ENCODE data around the gene MEOX1.

MEOX1 gene

DNA sequence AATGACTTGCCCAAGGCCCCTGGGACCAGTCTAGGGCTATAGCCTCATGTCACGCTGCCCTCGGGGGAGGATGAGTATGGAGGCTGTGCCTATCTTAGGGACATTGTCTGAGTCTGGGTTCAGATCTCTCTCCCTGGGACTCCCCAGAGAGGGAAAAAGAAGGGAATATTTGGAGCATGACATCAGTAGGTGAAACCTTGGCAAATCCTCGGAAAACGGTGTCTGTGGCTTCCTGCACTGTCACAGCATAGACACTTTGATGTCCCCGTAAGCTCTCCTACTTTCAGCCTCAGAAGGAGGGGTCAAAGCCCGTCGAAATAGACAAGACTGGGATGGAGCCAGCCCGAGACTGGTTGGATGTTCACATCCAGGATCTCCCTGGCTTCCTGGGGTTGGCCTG, 11.3 kb downstream of the MEOX1 start:
- peaks cover 27% of the 10 kb centered on the region for H3K27me3 Mint-ChIP-seq
- no peak overlapping the region for H3K4me3 Mint-ChIP-seq
- peaks cover 3% of the 10 kb centered on the region for H3K4me1 Mint-ChIP-seq (ENCODE audit: low read depth)
- no peak for DNase-seq
- no peaks in the 10 kb centered on the region for H3K9me3 Mint-ChIP-seq
- H3K27ac Mint-ChIP-seq: no peak overlapping the region
- no peaks in the 10 kb centered on the region for H3K36me3 Mint-ChIP-seq (ENCODE audit: low read depth)

DNA sequence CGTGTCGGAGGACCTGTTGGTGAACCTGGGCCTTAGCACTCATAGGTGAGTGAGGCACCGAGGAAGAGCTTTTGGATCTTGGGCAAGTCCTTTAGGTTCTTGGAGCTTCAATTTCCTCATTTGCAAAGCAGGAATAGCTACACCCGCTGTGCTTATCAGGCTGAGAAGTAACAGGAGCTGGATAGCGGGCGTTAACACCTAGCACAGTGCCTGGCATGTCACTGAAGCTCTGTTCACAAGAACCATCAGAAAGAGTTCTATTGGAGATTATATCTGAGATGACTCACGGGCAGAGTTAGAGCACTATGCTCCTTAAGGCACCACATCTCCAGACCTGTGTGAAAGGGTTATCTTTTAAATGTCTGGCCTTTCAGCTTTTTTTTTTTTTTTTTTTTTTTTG, 12.8 kb downstream of the MEOX1 start:
- no peaks in the 10 kb centered on the region for H3K9me3 Mint-ChIP-seq

DNA sequence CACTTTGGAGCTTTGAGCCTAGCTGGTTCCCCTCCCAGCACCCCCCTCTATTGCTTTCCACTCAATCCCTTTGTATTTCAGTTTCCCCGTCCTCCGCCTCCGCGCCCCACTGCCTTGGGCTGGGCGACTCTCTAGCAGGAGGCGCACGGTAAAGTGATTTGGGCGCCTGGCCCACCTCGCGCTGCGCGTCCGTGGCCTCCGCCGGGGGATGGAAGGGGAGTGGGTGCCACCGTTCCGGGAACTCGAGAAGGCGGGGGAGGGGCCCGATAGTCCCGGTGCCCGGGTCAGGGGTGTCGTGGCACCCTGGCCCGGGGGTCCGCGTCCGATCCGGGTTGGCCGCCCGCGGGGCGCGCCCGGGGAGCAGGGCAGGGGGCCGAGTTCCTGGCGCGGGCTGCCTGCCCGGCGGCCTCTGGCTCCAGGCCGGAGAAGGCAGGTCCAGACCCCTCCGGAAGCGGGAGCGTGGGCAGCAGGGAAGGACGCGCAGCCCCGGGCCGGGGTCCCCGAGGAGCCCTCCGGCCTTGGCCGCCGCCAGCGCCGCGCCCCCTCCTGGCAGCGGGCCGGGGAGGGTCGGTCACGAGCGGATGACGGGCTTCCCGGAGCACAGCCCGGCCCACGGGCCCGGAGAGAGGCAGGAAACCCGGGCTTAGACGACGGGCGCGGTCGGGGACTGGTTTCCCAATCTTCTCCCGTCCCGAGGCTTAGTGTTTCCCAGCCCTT, 15.8 kb downstream of the MEOX1 start:
- Mint-ChIP-seq H3K36me3 (ENCODE audit: low read depth) (no peaks in the 10 kb centered on the region), H3K4me3 (no peak overlapping the region), H3K27ac (no peak overlapping the region), H3K4me1 (ENCODE audit: low read depth) (peaks cover 10% of the 10 kb centered on the region), H3K9me3 (no peaks in the 10 kb centered on the region), H3K27me3 (peaks cover 39% of the 10 kb centered on the region)
- DNase-seq: peak; percentile 47

More for the DNA sequence above, 12.8 kb downstream of the MEOX1 start:
- peaks cover 39% of the 10 kb centered on the region for H3K27me3 Mint-ChIP-seq
- H3K27ac Mint-ChIP-seq: no peak overlapping the region
- no peak overlapping the region for H3K4me3 Mint-ChIP-seq
- H3K36me3 Mint-ChIP-seq (ENCODE audit: low read depth): no peaks in the 10 kb centered on the region
- H3K4me1 Mint-ChIP-seq (ENCODE audit: low read depth): peaks cover 3% of the 10 kb centered on the region
- DNase-seq: no peak

DNA sequence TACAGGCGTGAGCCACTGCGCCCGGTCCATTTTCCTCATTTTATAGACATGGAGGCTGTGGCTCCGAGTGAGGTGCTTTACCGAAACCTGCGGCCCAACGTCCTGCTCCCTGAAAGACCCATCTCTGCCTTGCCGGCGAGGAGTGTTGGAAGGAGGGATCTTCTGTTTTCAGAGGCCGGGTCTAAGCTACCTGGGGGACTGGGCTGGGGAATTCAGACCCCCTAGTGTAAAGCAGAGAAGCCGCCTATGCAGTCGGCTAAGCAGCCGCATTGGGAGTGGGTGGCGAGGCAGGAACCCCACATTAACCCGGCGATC, 16.3 kb downstream of the MEOX1 start:
- Mint-ChIP-seq H3K27me3 (peaks cover 39% of the 10 kb centered on the region), H3K4me1 (ENCODE audit: low read depth) (peaks cover 12% of the 10 kb centered on the region), H3K9me3 (no peaks in the 10 kb centered on the region), H3K4me3 (no peak overlapping the region), H3K27ac (no peak overlapping the region), H3K36me3 (ENCODE audit: low read depth) (no peaks in the 10 kb centered on the region)
- DNase-seq: no peak

DNA sequence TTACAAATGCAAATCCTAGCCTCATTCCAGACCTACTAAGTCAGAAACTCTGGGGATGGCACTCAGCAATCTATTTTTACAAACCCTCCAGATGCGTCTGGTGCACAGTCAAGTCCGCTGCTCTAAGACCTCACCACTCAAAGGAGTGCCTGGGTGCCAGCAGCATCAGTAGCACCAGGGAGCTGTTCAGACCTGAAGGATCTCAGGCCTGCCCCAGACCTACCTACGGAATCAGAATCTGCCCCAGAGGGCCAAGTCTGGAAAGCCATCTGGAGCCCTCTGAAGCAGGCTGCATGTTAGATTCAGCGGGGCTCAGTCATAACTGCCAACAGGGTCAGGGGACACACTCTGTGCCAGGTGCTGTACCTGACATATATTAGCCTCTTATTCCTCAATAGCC, 17.6 kb downstream of the MEOX1 start:
- H3K36me3 Mint-ChIP-seq (ENCODE audit: low read depth): no peaks in the 10 kb centered on the region
- peaks cover 39% of the 10 kb centered on the region for H3K27me3 Mint-ChIP-seq
- DNase-seq: no peak
- H3K9me3 Mint-ChIP-seq: no peaks in the 10 kb centered on the region
- peaks cover 13% of the 10 kb centered on the region for H3K4me1 Mint-ChIP-seq (ENCODE audit: low read depth)
- no peak overlapping the region for H3K27ac Mint-ChIP-seq
- H3K4me3 Mint-ChIP-seq: no peak overlapping the region

DNA sequence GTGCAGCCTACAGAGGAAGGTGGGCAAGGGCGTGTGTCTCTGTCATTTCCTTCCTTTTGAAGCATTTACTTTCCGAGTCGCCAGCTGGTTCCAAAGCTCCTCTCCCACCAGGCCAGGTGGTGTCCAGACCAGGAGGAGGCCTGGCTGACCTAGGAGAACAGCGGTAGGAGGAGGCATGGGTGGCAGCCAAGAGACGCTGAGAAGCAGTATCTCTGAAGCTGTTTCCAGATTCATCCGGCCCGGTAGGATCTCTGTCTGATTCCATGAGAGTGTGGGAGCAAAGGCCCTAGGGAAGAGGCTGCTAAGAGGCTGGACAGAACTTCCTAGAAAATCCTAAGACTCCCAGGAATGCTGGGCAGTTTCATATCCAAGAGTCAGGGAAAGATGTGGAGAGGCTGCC, 20.3 kb downstream of the MEOX1 start:
- Mint-ChIP-seq H3K9me3 (no peaks in the 10 kb centered on the region), H3K4me3 (no peak overlapping the region), H3K4me1 (ENCODE audit: low read depth) (peaks cover 11% of the 10 kb centered on the region), H3K36me3 (ENCODE audit: low read depth) (no peaks in the 10 kb centered on the region), H3K27me3 (peaks cover 17% of the 10 kb centered on the region), H3K27ac (no peak overlapping the region)
- DNase-seq: no peak

DNA sequence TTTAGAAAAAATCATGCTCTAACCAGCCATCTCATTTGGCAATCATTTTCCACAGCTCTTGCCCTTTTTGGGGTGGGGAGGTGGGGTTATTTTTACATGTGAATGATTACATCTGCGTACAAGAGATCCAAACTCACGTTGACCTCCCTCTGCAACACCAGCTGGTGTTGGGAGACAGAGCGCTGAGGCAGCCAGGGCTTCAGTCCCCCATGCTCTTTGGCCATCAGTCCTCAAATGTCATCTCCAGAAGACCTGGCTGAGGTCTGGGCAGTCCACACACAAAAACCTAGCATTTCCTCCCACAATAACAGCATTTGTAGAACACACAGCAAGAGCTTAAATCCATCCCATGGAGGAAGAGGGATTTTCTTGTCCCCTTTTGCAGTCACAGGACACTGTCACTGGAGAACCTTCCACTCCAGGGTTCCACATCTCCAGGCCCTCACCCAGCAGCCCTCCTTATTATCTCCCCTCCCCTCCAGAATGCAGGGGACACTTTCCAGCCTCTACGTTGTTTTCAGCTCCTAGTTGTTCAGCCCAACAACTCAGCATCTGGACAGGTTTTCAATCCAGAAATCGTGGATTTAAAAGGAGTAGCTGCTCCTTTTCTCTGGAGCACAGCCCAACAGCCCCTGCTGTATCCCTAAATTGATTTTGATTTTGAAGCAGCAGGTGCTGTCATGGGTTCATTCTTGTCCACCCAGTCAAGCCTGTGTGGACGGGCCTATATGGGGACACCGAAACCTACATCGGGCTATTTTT, 21.1 kb downstream of the MEOX1 start:
- H3K4me1 Mint-ChIP-seq (ENCODE audit: low read depth): peaks cover 10% of the 10 kb centered on the region
- H3K27ac Mint-ChIP-seq: no peak overlapping the region
- no peaks in the 10 kb centered on the region for H3K9me3 Mint-ChIP-seq
- peaks cover 14% of the 10 kb centered on the region for H3K27me3 Mint-ChIP-seq
- no peak overlapping the region for H3K4me3 Mint-ChIP-seq
- DNase-seq: no peak
- H3K36me3 Mint-ChIP-seq (ENCODE audit: low read depth): no peaks in the 10 kb centered on the region

DNA sequence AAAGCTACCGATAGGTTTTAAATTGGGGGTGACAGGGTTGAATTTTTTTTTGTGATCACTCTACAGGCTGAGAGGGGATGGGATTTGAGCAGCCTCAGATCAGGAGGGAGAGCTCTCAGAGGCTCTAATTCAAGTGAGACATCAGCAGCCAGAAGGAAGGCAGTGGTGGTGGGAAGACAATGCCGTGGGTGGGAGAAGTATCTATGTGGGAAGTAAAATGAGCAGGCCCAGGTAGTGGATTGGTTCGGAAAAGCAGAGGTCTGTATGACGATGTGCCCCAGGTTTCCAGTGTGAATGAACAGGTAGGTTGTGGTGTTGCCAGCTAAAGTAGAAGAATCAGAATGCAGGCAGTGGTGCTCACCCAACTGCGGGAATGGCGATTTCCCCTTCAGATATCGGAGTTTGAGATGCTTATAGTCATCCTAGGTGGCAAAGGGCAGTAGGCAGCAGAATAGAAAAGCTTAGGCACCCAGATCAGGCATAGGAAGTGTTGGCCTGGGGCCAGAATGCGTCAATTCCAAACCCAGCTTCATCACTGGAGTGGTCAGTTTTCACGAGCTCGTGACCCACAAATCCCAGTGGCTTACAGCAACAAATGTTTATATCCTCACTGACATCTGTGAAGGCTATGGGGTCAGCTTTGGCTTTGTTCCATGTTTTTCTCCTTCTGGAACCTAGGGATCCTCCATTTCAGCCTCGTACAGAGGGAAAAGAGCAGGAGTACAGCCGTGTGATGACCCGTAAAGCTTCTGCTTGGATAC, 24.0 kb downstream of the MEOX1 start:
- Mint-ChIP-seq H3K36me3 (ENCODE audit: low read depth) (no peaks in the 10 kb centered on the region), H3K27ac (no peak overlapping the region), H3K4me3 (no peak overlapping the region), H3K4me1 (ENCODE audit: low read depth) (peaks cover 10% of the 10 kb centered on the region), H3K27me3 (no peaks in the 10 kb centered on the region), H3K9me3 (no peaks in the 10 kb centered on the region)
- no peak for DNase-seq

DNA sequence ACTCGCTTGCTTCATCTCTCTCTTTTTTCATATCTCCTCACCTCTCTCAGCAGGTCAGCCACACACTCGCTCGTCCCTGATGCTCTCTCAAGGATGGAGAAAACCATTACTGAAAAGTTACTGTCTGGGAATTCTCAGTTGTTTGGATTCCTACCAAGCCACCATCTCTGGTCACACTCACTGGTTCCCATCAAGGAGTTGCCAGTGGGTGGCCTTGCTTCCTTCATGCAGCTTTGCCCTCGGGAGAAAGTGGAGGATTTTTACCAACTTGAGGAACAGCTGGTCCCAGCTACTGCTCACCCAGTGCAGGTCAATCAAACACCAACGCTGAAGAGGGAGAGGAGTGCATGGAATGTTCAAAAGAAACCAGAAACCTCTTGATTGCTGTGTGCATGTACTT, 25.3 kb downstream of the MEOX1 start:
- Mint-ChIP-seq H3K27ac (no peak overlapping the region), H3K27me3 (no peaks in the 10 kb centered on the region), H3K9me3 (no peaks in the 10 kb centered on the region), H3K36me3 (ENCODE audit: low read depth) (no peaks in the 10 kb centered on the region), H3K4me3 (no peak overlapping the region), H3K4me1 (ENCODE audit: low read depth) (peaks cover 7% of the 10 kb centered on the region)
- no peak for DNase-seq

DNA sequence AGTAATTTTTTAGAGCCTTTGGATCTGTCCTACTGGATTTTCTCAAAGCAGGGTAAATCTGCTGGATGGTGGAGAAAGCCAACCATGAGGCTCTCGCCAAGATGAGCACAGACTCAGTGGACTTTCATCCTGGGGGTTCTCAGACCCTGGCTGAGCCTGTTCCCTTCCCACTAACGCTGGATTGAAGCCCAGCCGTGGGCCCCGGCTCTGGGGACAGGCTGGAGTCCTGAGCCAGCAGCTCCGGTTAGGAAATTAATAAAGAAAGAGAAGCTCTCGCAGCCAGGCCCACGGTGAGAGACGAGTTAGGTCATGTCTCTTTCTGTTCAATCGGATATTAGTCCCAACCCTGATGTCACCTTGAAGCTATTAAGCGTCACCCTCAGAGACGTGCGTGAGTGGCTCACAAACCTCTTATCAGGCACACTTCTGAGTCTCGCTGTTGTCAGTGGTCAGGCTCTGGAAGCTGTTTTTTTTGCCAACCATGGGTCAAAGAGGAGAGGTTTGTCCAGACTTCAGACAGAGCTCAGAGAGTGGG, 27.1 kb downstream of the MEOX1 start:
- DNase-seq: no peak
- Mint-ChIP-seq H3K27ac (no peak overlapping the region), H3K9me3 (no peaks in the 10 kb centered on the region), H3K4me1 (ENCODE audit: low read depth) (no peaks in the 10 kb centered on the region), H3K4me3 (no peak overlapping the region), H3K36me3 (ENCODE audit: low read depth) (no peaks in the 10 kb centered on the region), H3K27me3 (peaks cover 3% of the 10 kb centered on the region)

DNA sequence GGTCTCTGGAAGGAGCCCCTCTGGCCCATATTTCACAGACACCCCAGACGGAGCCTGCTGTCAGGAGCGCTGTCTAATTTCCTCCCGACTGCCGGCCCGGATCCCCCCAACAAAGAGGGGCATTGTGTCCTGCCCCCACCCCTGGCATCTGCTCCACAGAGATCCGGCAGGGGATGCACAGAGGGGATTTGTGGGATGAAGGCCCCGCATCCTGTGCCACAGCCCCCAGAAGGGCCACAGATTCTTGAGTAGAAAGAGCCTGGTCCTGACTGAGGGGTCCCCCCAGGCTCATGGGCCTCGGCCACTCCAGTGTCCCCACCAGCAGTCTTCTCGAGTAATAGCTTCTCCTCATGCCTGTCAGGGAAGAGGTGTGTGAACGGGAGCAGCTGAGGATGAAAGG, 29.5 kb downstream of the MEOX1 start:
- Mint-ChIP-seq H3K9me3 (no peaks in the 10 kb centered on the region), H3K4me3 (no peak overlapping the region), H3K4me1 (ENCODE audit: low read depth) (peaks cover 1% of the 10 kb centered on the region), H3K36me3 (ENCODE audit: low read depth) (no peaks in the 10 kb centered on the region), H3K27ac (no peak overlapping the region), H3K27me3 (peaks cover 16% of the 10 kb centered on the region)
- DNase-seq: no peak

DNA sequence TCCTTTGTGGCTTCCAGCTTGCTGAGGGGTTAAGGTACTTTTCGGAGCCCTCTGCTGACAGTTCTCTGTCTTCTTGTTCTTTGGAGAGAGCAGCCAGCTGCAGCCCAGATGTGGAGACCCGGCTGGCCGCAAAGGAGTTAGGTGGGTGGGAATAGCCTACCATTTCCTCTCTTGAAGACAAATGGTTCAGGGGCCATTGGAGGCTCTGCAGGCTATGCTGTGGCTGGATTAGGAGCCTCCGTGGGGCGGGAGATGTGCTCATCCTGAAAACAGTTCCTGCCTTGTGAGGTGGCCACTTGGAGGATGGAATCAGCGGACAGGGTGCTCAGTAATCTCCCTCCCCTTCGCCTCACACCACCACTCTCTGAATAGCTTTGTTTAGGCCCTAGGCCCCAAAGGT, 30.3 kb downstream of the MEOX1 start:
- Mint-ChIP-seq H3K27me3 (peaks cover 16% of the 10 kb centered on the region), H3K36me3 (ENCODE audit: low read depth) (no peaks in the 10 kb centered on the region), H3K9me3 (no peaks in the 10 kb centered on the region), H3K4me1 (ENCODE audit: low read depth) (peaks cover 1% of the 10 kb centered on the region), H3K27ac (no peak overlapping the region), H3K4me3 (no peak overlapping the region)
- DNase-seq: no peak

DNA sequence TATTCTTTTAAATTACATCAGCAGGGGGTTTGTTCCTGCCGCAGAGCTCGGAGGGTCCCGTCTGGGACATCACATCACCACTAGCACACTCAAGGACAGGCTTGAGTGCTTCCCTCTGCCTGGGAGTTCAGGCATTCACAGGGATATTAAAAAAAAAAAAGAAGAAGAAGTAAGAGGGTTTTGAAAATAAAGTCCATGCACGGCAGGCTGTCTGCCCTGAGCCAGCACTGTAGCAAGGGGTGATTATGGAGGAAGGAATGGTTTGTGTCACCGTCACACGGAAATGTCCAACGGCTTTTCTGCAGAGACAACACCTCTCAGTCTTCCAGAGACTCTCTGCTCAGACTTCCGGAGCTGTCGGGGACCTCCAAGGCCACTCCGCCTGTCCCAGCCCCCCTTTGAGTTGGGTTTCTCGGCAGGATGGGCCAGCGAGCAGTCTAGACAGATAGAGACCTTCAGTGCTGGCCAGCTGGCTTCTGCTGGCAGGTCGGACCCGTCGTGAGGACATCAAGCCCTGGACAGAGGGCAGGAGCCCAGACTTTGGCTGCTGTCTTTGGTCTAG, 33.6 kb downstream of the MEOX1 start:
- no peak overlapping the region for H3K27ac Mint-ChIP-seq
- no peak for DNase-seq
- no peaks in the 10 kb centered on the region for H3K36me3 Mint-ChIP-seq (ENCODE audit: low read depth)
- H3K27me3 Mint-ChIP-seq: peaks cover 21% of the 10 kb centered on the region
- H3K4me3 Mint-ChIP-seq: no peak overlapping the region
- peaks cover 1% of the 10 kb centered on the region for H3K4me1 Mint-ChIP-seq (ENCODE audit: low read depth)
- no peaks in the 10 kb centered on the region for H3K9me3 Mint-ChIP-seq

DNA sequence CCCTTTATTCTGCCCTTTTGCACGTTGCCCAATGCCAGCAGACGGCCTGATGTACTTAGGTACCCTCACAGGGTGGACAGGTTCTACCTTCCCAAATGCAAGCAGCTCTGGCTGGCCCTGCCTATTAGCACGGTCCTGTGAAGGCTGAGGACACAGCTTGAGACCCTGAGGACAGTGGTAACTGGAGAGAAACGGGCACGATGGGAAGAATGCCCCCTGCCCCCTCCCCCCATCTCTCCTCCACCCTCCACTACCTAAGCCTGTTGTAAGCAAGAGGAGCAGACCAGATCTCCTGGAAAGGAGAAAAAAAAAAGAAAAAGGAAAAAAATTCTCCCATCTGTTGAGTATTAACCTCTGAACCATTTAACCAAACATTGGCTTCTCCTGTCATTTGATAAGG, 34.1 kb downstream of the MEOX1 start:
- Mint-ChIP-seq H3K4me1 (ENCODE audit: low read depth) (peaks cover 1% of the 10 kb centered on the region), H3K27me3 (peaks cover 23% of the 10 kb centered on the region), H3K27ac (no peak overlapping the region)

More for the DNA sequence above, 34.1 kb downstream of the MEOX1 start:
- no peaks in the 10 kb centered on the region for H3K9me3 Mint-ChIP-seq
- H3K4me3 Mint-ChIP-seq: no peak overlapping the region
- no peak for DNase-seq
- no peaks in the 10 kb centered on the region for H3K36me3 Mint-ChIP-seq (ENCODE audit: low read depth)

Measured in activated T-cell treated with anti-CD3 and anti-CD28 coated beads, Interleukin-2, amount 50 U/mL, for 24 hours (primary cell).